CD4-positive, alpha-beta T cell treated with Interleukin-15 for 1 hour (primary cell): ENCODE data around the gene TUBA1C.
"Not testable (repeated sequence)": the region's sequence is repeated elsewhere in the genome, so short reads cannot be mapped to it uniquely, and the experiment has no call there.

ENCODE experiments used
- DNase-seq: peaks from one replicate; pipeline ENCODE4 v3.0.0-alpha.2; 2020

Gene TUBA1C

DNA sequence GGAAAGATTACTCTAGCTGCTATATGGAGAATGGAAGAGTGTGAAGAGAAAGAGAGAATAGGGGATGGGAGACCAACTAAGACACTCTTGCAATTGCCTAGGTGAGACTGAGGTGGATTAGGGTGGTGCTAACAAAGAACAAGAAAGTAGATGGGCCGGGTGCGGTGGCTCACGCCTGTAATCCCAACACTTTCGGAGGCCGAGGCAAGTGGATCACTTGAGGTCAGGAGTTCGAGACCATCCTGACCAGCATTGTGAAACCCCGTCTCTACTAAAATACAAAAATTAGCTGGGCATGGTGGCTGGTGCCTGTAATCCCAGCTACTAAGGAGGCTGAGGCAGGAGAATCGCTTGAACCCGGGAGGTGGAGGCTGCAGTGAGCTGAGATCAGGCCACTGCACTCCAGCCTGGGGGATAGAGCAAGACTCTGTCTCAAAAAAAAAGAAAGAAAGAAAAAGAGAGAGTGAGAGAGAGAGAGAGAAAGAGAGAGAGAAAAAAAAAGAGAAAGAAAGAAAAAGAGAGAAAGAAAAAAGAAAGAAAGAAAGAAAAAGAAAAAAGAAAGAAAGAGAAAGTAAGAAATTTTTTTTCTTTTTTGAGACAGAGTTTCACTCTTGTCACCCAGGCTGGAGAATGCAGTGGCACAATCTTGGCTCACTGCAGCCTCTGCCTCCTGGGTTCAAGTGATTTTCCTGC, 55.7 kb downstream of the TUBA1C start:
- DNase-seq = not testable (repeated sequence)

DNA sequence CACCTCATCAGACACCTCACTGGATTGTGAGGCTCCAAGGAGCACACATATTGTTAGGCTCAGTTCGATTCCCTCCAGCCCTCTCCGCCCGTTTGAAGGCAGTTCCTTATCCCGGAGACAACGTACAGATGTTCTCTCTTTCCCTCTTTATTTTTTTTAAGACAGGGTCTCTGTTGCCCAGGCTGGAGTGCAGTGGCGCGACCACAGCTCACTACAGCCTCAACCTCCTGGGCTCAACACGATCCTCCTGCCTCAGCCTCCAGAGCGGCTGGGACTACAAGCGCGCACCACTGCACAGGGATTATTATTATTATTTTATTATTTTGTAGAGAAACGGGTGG, 57.5 kb downstream of the TUBA1C start:
- DNase-seq = no peak

DNA sequence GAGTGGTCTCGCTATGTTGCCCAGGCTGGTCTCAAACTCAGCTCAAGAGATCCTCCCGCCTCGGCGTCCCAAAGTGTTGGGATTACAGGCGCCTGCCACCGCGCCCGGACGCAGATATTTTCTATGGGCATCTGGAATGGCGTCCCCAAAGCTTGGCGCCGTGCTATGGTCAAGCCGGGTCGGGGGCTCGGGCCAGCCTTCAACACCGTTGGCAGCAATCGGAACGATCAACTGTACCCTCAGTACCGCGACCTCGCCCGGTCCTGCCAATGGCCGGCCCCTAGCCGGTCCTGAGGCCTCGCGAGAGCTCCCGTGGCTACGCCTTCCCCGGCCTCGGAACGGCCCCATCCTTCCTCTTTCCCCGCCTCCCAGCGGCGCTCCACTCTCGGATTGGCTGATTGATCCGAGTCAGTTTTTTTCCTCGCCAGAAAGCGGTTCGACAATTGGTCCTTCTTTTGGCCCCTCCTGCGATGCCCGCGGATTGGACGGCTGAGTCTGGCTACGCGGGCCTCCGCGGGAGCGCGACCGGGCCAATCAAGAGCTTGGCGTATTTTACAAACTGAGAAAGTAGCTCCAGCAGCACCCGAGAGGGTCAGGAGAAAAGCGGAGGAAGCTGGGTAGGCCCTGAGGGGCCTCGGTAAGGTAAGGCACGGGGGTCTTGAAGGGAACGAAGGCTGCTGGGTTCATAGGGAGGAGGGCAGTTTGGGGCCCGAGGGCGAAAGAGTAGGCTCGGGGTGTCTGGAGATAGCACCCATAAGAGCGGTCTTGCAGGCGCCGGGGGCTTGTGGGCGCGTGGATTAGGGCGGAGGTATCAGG, 58.0 kb downstream of the TUBA1C start, which contains the start of gene TROAP:
Gene TROAP (plus strand): TSS at position 548 of the 816 bp plus-strand sequence. CDS start 354 bp downstream, outside the sequence.
- peak; percentile 97 for DNase-seq

DNA sequence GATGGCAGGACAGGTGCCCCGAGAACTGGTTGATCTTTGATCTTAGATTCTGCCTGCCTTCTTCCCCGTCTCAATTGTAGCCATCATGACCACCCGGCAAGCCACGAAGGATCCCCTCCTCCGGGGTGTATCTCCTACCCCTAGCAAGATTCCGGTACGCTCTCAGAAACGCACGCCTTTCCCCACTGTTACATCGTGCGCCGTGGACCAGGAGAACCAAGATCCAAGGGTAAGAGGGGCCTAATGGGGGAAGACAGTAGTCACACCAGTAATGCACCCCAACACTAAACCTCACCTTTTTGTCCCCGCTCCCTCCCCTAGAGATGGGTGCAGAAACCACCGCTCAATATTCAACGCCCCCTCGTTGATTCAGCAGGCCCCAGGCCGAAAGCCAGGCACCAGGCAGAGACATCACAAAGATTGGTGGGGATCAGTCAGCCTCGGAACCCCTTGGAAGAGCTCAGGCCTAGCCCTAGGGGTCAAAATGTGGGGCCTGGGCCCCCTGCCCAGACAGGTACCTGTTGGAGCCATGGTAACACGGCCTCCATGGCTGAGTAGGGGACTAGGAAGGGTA, 58.7 kb downstream of the TUBA1C start:
- DNase-seq = no peak
